Heart left ventricle (tissue), 13 donors: ENCODE data around the gene CUEDC2.

Source experiments
- CTCF ChIP-seq, 12 donors: fragments of 200-600 bp; sonication (generic) in 4 of 12; IDR thresholded peaks; one replicate each; pipeline versions ENCODE4 v1.5.0 to v1.8.0; 2018 to 2022; ENCODE audit warnings: antibody characterized with exemption in 12 of 12, mild to moderate bottlenecking in 5 of 12
- POLR2A ChIP-seq, 2 donors: fragments of 450-650 bp; IDR thresholded peaks; one replicate each; pipeline ENCODE4 v1.6.1; 2017; ENCODE audit warnings: antibody characterized with exemption in 2 of 2, mild to moderate bottlenecking in 2 of 2, moderate library complexity in 2 of 2
- donor health status: ischemic (EF 13 %, LVEDD 7.1; RV severe dilation, severe dysfunction).
- donor health status: DM: no; HTN: yes; CAD: no.
- donor health status: DM: no; HTN: no; CAD: no.
- donor health status: ischemic (EF 25% LVEDD 6.9; RV normal size, moderate dysfunction).
- donor health status: ischemic (EF 25% LVEDD 5.7; RV mildly dilated, moderate dysfunction).
- donor health status: ischemic (EF 35%, LVEDD 5.7; RV mildly dilated, moderate dysfunction).
- donor health status: nonischemic (EF 11% LVEDD 7.7; RV severe dilation, severe dysfunction).
- donor health status: DM: yes; HTN: yes; CAD: no.
- donor health status: PGD.
- donor health status: ischemic (EF 29% LVEDD 5.4; RV normal size, mild dysfunction).
- donor health status: nonischemic (EF 23%, LVEDD 6.1; RV moderate dilation, normal function).

- TF ChIP-seq CTCF (IDR thresholded peaks at IDR 0.05) (no peak), POLR2A (IDR thresholded peaks at IDR 0.05) (peak in 1 of 2 donors; percentile 9)
Measured at GRCh38 chr10:102452672-102453340, 20.4 kb upstream of the CUEDC2 start.
